ENCODE measurements around the gene IL15.

DNA sequence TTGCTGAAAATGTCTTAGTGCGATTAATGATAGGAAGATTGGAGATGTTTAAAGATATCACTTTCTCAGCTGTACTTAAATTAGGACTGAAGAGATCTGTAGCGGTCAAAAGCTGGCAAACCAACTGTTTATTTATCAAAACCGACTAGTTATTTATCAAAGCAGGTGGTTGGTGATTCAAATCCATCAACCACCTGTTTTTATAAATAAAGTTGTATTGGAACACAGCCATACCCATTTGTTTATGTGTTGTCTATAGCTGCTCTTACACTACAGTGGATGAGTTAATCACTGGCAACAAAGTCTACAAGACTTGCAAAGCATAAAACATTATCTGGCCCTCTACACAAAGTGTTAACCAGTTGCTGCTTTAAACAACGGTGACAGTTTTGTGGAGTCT, 76.8 kb downstream of the IL15 start:
- TF ChIP-seq FOXM1 (IDR thresholded peaks at IDR 0.05; ENCODE audit: borderline replicate concordance, low read depth) (no peak), NFIC (IDR thresholded peaks at IDR 0.05) (no peak), RAD21 (IDR thresholded peaks at IDR 0.05; ENCODE audit: low read depth) (no peak)
- TF ChIP-seq, protein P1, sequence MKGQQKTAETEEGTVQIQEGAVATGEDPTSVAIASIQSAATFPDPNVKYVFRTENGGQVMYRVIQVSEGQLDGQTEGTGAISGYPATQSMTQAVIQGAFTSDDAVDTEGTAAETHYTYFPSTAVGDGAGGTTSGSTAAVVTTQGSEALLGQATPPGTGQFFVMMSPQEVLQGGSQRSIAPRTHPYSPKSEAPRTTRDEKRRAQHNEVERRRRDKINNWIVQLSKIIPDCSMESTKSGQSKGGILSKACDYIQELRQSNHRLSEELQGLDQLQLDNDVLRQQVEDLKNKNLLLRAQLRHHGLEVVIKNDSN (IDR thresholded peaks at IDR 0.05), result no peak
- TF ChIP-seq, protein P2, sequence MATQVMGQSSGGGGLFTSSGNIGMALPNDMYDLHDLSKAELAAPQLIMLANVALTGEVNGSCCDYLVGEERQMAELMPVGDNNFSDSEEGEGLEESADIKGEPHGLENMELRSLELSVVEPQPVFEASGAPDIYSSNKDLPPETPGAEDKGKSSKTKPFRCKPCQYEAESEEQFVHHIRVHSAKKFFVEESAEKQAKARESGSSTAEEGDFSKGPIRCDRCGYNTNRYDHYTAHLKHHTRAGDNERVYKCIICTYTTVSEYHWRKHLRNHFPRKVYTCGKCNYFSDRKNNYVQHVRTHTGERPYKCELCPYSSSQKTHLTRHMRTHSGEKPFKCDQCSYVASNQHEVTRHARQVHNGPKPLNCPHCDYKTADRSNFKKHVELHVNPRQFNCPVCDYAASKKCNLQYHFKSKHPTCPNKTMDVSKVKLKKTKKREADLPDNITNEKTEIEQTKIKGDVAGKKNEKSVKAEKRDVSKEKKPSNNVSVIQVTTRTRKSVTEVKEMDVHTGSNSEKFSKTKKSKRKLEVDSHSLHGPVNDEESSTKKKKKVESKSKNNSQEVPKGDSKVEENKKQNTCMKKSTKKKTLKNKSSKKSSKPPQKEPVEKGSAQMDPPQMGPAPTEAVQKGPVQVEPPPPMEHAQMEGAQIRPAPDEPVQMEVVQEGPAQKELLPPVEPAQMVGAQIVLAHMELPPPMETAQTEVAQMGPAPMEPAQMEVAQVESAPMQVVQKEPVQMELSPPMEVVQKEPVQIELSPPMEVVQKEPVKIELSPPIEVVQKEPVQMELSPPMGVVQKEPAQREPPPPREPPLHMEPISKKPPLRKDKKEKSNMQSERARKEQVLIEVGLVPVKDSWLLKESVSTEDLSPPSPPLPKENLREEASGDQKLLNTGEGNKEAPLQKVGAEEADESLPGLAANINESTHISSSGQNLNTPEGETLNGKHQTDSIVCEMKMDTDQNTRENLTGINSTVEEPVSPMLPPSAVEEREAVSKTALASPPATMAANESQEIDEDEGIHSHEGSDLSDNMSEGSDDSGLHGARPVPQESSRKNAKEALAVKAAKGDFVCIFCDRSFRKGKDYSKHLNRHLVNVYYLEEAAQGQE (IDR thresholded peaks at IDR 0.05; ENCODE audit: low read depth), result no peak
